Stomach (tissue), 4 donors: Measurements from ENCODE around the gene CHST11.

Source experiments
- EP300 ChIP-seq: sonication (generic); formaldehyde crosslinking; IDR thresholded peaks from one replicate; pipeline ENCODE4 v1.6.1; 2017; ENCODE audit warnings: antibody characterized with exemption
- POLR2A ChIP-seq, 4 donors: fragments of 450-650 bp; IDR thresholded peaks; one replicate each; pipeline ENCODE4 v1.6.1; 2016; ENCODE audit warnings: antibody characterized with exemption in 4 of 4, control low read depth in 2 of 4, mild to moderate bottlenecking in 1 of 4, moderate library complexity in 1 of 4
- POLR2AphosphoS5 ChIP-seq, 3 donors: sonication (generic); formaldehyde crosslinking; IDR thresholded peaks; one replicate each; pipeline ENCODE4 v1.6.1; 2016; ENCODE audit warnings: antibody characterized with exemption in 3 of 3
- TF ChIP-seq, protein P1 (sequence below), 7 experiments: fragments of 450-650 bp in 4 of 7; fragments of 200-600 bp in 3 of 7; sonication (generic) in 3 of 7; IDR thresholded peaks; one replicate each; pipeline ENCODE4 v1.5.1; 2016 to 2019; ENCODE audit warnings: antibody characterized with exemption in 7 of 7, control low read depth in 2 of 7, mild to moderate bottlenecking in 1 of 7

DNA sequence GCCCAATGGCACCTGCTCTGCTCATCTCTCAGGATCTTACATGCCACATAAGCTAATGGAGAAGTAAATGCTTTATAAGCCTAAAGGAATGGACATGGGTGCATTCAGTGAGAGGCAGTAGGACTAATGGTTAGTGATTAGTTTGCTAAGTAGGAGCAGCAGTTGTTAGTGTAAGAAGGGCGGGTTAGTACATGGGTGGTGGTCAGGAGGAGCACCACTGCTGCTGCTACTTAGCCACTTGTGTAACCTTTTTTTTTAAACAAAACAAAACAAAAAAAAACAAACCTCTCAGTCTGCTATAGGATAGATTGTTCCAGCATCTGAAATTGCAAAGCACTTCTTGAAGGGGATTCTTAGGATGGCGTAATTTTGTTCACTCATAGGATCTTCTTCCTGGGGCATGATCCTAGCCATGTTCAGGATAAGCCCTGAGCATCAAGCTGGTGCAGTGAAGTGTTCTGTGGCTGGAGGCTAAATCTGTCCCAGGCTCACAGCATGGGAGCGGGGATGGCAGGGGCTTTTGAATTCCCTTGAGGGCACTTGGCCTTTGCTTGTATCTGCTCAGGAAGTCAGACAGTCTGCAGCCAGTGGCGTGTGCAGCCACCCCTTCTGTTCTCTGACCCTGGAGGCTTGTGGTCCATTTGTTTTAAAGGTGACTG lies 63.6 kb downstream of the CHST11 start:
- TF ChIP-seq, protein P1, sequence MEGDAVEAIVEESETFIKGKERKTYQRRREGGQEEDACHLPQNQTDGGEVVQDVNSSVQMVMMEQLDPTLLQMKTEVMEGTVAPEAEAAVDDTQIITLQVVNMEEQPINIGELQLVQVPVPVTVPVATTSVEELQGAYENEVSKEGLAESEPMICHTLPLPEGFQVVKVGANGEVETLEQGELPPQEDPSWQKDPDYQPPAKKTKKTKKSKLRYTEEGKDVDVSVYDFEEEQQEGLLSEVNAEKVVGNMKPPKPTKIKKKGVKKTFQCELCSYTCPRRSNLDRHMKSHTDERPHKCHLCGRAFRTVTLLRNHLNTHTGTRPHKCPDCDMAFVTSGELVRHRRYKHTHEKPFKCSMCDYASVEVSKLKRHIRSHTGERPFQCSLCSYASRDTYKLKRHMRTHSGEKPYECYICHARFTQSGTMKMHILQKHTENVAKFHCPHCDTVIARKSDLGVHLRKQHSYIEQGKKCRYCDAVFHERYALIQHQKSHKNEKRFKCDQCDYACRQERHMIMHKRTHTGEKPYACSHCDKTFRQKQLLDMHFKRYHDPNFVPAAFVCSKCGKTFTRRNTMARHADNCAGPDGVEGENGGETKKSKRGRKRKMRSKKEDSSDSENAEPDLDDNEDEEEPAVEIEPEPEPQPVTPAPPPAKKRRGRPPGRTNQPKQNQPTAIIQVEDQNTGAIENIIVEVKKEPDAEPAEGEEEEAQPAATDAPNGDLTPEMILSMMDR (IDR thresholded peaks at IDR 0.05), result no peak
- TF ChIP-seq POLR2AphosphoS5 (IDR thresholded peaks at IDR 0.05), result no peak
- TF ChIP-seq POLR2A (IDR thresholded peaks at IDR 0.05), result no peak
- no peak for TF ChIP-seq EP300
